Osteocyte (in vitro differentiated cells): ENCODE results near the gene ZSWIM5. TPM values are rescaled to one million over a fixed set of nuclear protein-coding genes. Genes with fewer than 3 reads are reported as not detected.
"Not testable (repeated sequence)": the region's sequence is repeated elsewhere in the genome, so short reads cannot be mapped to it uniquely, and the experiment has no call there.

Experiments
- DNase-seq: peaks from one replicate; pipeline ENCODE4 v3.0.0; 2021; ENCODE audit warnings: mixed read lengths; ENCODE audit not compliant: unreplicated experiment; ENCODE audit errors: extremely low spot score
- H3K27ac Mint-ChIP-seq: one replicate; pipeline ENCODE4 v1.8.0; 2021; ENCODE audit warnings: mild to moderate bottlenecking, mixed read lengths; ENCODE audit not compliant: unreplicated experiment
- H3K27me3 Mint-ChIP-seq: one replicate; pipeline ENCODE4 v1.8.0; 2021; ENCODE audit warnings: mixed read lengths; ENCODE audit not compliant: unreplicated experiment
- H3K36me3 Mint-ChIP-seq: one replicate; pipeline ENCODE4 v1.8.0; 2021; ENCODE audit warnings: mixed read lengths; ENCODE audit not compliant: unreplicated experiment
- H3K4me1 Mint-ChIP-seq: one replicate; pipeline ENCODE4 v1.8.0; 2021; ENCODE audit warnings: mixed read lengths; ENCODE audit not compliant: unreplicated experiment
- H3K4me3 Mint-ChIP-seq: one replicate; pipeline ENCODE4 v1.8.0; 2021; ENCODE audit warnings: mild to moderate bottlenecking, moderate library complexity, mixed read lengths; ENCODE audit not compliant: unreplicated experiment
- H3K9me3 Mint-ChIP-seq: one replicate; pipeline ENCODE4 v1.8.0; 2021; ENCODE audit warnings: mixed read lengths; ENCODE audit not compliant: unreplicated experiment
- CTCF ChIP-seq: fragments of 200-600 bp; sonication (generic); IDR thresholded peaks from 2 replicates; pipeline ENCODE4 v1.5.0; 2021; ENCODE audit warnings: antibody characterized with exemption, mild to moderate bottlenecking, moderate library complexity
- long read RNA-seq: library from polyadenylated mRNA; unstranded; transcript quantifications from one replicate; pipeline ENCODE4 v2.0.0, GENCODE V29; 2021
- total RNA-seq: library from RNA; stranded (reverse); gene quantifications from 2 replicates; pipeline ENCODE4 v1.2.1, GENCODE V29; 2021

ZSWIM5 gene
- 0.57 and 0.73 TPM in 2 replicates for total RNA-seq
- long read RNA-seq, result 0 reads

- Mint-ChIP-seq H3K27ac (no peak within 1 kb of the TSS), H3K4me1 (peaks cover 13% of the 10 kb centered on the region), H3K36me3 (peaks cover 4% of the 10 kb centered on the region), H3K27me3 (peaks cover 72% of the 10 kb centered on the region), H3K4me3 (peak within 1 kb of the TSS; percentile 81), H3K9me3 (no peaks in the 10 kb centered on the region)
- DNase-seq, result no peak
- TF ChIP-seq CTCF, result no peak
Observed at GRCh38 chr1:45205910-45206721, at the start of gene ZSWIM5. ZSWIM5 (minus strand) TSS chr1:45206605; CDS start chr1:45206350, 255 bp downstream.

GRCh38 chr1:45254490-45254889 lies 48.1 kb upstream of the ZSWIM5 start:
- Mint-ChIP-seq H3K4me3 (no peak overlapping the region), H3K4me1 (no peaks in the 10 kb centered on the region), H3K27ac (no peak overlapping the region), H3K9me3 (peaks cover 11% of the 10 kb centered on the region), H3K27me3 (peaks cover 26% of the 10 kb centered on the region), H3K36me3 (no peaks in the 10 kb centered on the region)
- TF ChIP-seq CTCF, result no peak
- DNase-seq, result no peak

GRCh38 chr1:45250544-45250943 lies 44.1 kb upstream of the ZSWIM5 start:
- Mint-ChIP-seq H3K9me3 (peaks cover 9% of the 10 kb centered on the region), H3K27ac (no peak overlapping the region), H3K36me3 (no peaks in the 10 kb centered on the region), H3K27me3 (peaks cover 26% of the 10 kb centered on the region), H3K4me1 (peaks cover 6% of the 10 kb centered on the region), H3K4me3 (no peak overlapping the region)
- TF ChIP-seq CTCF, result no peak
- no peak for DNase-seq

- not testable (repeated sequence) for DNase-seq, H3K4me3 Mint-ChIP-seq, H3K4me1 Mint-ChIP-seq, H3K27ac Mint-ChIP-seq, H3K36me3 Mint-ChIP-seq
- H3K9me3 Mint-ChIP-seq, result peaks cover 11% of the 10 kb centered on the region
- peaks cover 19% of the 10 kb centered on the region for H3K27me3 Mint-ChIP-seq
Observed at GRCh38 chr1:45248004-45248403, 41.6 kb upstream of the ZSWIM5 start.

GRCh38 chr1:45246760-45247159 lies 40.4 kb upstream of the ZSWIM5 start:
- DNase-seq, result no peak
- H3K4me1 Mint-ChIP-seq, result peaks cover 8% of the 10 kb centered on the region
- H3K36me3 Mint-ChIP-seq, result no peaks in the 10 kb centered on the region
- TF ChIP-seq CTCF, result no peak
- peaks cover 17% of the 10 kb centered on the region for H3K9me3 Mint-ChIP-seq
- peaks cover 12% of the 10 kb centered on the region for H3K27me3 Mint-ChIP-seq
- peak overlapping the region; percentile 75 for H3K27ac Mint-ChIP-seq
- H3K4me3 Mint-ChIP-seq, result no peak overlapping the region

- H3K27me3 Mint-ChIP-seq, H3K4me1 Mint-ChIP-seq, H3K4me3 Mint-ChIP-seq, H3K36me3 Mint-ChIP-seq, DNase-seq: not testable (repeated sequence)
- H3K9me3 Mint-ChIP-seq, result peaks cover 17% of the 10 kb centered on the region
- peak overlapping the region; percentile 49 for H3K27ac Mint-ChIP-seq
Observed at GRCh38 chr1:45246359-45246758, 40.0 kb upstream of the ZSWIM5 start.
